HG02943 (cell line): ENCODE measurements around the gene PHETA1.
"Not testable (repeated sequence)": the region's sequence is repeated elsewhere in the genome, so short reads cannot be mapped to it uniquely, and the experiment has no call there.

Experiments used
- ATAC-seq: cut with Tn5 transposase; IDR thresholded peaks from one replicate; pipeline ENCODE4 v1.9.1; 2021; ENCODE audit warnings: mild to moderate bottlenecking, low read depth, moderate library complexity; ENCODE audit not compliant: unreplicated experiment

PHETA1 gene

DNA sequence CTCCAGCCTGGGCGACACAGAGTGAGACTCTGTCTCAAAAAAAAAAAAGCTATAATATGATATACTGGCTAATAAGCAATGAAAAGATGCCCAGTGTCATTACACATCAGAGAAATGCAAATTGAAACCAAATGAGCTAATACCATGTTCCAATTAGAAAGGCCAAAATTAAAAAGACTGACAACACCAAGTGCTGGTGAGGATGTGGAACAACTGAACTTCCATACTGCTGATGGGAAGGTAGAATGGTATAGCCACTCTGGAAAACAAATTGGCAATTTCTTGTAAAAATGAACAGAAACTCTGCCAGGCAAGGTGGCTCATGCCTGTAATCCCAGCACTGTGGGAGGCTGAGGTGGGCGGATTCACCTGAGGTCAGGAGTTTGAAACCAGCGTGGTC is 8.5 kb upstream of the PHETA1 start:
- ATAC-seq = no peak

DNA sequence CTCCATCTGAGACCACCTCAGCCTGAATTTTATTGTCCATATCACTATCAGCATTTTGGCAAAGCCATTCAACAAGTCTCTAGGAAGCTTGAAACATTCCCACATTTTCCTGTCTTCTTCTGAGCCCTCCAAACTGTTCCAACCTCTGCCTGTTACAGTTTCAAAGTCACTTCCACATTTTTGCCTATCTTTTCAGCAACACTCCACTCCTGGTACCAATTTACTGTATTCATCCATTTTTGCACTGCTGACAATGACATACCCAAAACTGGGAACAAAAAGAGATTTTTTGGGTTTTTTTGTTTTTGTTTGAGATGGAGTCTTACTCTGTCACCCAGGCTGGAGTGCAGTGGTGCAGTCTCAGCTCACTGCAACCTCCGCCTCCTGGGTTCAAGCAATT is 4.3 kb upstream of the PHETA1 start:
- ATAC-seq = not testable (repeated sequence)

DNA sequence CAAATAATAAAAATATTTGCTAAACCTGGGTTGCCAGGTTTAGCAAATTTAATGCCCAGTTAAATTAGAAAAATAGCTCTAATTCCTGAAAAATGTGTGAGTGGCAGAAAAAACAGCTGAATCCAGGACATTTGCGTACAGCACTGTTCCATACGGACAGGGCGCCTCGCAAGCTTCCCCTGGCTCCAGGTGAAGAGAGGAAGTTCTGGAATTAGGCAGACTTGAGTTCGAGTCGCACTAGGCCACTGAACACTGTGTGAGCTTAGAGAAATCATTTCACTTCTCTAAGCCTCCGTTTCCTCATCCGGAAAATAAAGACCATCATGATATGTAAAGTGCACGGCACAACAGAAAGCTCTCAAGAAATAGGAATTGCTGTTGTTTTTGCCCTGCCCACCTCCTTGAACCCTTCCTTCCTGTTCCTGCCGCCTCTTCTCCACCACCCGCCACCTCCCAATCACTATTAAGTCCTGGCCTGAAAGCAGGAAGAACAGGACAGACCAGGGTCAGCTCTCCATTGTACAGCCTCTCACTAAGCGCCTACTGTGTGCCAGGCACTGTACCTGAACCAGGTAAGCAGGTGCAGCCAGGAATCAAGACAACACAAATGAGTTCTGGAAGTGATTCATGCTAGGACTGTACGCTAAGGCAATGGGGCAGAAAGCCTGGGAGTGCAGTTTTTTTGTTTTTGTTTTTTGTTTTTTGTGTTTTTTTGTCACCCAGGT is 763 bp upstream of the PHETA1 start:
- ATAC-seq = no peak

DNA sequence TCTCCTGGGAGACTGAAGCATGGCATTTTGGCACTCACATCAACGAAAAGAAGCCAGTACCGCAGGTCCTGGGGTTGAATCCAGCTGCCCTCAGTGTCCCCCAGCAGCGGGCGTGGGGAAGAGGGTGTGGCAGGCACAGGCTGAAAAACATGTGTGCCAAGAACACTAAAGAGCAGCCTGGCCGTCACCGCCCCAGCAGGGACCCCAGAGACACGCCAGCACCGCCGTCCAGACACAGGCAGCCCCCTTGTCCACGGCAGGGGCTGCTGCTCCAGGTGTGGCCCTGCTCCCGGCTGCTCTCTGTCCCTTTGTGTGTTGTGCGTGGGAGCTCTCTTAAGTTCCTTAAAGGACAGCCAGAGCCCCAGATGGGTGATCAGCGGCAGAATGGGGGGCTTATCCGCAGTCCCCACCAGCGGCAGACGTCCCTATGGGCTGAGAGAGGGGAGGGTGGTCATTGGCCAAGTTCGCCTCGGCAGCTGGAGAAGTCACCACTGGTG is 556 bp downstream of the PHETA1 start:
- ATAC-seq = peak; percentile 10

DNA sequence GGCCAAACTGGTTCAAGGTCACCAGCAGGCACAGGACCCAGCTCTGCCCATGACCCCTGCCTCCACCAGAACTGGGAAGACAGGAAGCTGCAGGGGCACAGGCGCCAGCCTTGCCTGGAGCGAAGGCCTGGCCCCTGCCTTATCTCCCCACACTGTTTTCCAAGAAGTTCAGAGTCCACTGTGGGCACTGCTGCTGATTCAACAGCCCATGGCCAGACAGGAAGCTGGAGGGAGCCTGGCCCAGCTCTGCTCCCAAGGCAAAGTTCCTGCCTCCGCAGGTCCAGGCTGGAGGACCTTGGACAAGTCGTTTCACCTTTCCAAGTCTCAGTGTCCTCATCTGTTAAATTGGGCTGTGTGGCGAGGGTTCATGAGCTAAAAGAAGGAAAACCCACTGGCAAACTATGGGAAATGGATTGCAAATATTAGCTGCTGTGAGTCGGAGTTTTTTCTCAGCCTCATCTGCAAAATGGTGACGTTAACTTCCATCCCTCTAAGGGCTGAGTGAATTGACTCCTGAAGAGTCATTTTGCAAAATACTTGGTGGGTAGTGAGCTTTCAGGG is 1.2 kb downstream of the PHETA1 start:
- no peak for ATAC-seq

DNA sequence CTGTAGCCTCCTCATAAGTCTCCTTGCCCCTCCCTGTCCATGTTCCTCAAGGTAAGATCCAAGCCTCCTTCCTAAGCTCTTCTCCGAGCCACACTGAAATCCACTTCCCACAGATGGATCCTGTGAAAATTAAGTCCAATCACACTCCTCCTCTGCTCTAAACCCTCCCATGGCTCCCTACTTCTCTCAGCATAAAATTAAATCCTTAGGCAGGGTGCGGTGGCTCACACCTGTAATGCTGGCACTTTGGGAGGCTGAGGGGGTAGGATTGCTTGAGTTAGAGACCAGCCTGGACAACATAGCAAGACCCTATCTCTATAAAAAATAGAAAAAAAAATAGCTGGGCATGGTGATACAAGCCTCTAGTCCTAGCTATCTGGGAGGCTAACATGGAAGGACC is 2.3 kb downstream of the PHETA1 start:
- ATAC-seq = no peak

DNA sequence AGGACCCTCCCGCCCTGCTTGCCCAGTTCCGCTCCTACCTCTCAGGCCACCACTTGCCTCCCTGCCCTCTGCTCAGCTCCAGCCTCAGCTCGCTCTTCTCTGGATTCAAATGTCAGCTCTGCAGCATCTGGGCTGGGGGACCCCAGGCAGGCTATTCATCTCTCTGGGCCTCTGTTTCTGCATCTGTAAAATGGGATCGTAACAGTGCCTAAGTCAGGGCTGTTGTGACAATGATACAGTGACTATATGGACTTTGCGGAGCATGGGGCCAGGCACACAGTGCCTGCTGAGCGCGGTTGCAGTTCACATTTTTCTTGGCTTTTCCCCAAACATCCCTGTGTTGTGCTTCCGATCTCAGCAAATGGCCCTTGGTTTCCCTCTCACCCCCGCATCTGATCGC is 2.8 kb downstream of the PHETA1 start:
- ATAC-seq = no peak

DNA sequence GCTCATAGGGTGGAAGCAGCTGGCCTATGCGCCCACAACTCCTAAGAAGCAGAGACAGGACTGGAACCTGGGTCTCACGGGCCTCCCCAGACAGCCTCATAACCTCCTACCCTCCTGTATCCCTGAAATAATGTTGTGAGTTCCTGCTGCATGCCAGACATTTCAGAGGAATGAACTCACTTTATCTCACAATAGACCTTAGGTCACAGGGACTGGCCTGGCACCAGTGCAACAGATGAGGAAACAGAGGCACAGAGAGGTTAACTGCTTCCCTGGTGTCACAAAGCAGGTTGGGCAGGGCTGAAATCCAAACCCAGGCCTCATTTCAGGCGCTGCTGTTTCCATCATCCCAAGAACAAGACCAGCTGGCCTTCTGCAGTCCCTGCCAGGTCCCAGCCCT is 5.3 kb downstream of the PHETA1 start:
- no peak for ATAC-seq

DNA sequence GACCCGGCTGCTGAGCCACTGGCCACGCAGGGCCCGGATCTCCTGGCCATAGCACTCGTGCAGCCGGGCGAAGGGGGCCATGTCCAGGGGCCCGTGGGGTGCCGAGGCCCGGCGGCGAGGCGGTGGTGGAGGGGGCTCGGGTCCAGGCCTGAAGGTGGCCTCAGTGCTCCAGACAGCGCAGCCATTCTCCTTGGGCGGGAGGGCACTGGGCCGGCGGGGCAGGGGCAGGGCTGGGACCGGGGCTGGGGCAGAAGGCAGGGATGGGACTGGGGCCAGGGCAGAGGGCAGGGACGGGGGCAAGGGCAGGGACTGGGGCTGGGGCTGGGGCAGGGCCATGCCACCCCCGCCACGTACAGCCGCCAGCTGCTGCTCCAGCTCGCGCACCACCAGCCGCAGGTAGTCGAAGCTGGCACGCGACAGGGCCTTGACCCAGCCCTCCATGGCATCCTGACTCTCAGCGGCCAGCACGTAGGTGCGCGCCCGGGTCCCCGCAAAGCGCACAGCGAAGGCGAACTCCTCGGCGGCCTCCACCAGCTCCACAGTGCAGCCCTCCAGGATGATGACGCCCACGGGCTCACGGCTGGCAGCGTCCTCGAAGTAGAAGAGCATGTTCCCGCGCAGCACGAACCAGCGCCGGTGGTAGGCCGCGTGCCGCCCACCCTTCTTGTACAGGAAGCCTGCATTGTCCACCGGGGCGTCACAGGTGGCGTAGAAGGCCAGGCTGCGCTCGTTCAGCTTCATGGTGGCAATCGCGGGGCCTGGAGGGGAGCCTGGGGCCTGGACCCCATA is 6.0 kb downstream of the PHETA1 start:
- no peak for ATAC-seq

DNA sequence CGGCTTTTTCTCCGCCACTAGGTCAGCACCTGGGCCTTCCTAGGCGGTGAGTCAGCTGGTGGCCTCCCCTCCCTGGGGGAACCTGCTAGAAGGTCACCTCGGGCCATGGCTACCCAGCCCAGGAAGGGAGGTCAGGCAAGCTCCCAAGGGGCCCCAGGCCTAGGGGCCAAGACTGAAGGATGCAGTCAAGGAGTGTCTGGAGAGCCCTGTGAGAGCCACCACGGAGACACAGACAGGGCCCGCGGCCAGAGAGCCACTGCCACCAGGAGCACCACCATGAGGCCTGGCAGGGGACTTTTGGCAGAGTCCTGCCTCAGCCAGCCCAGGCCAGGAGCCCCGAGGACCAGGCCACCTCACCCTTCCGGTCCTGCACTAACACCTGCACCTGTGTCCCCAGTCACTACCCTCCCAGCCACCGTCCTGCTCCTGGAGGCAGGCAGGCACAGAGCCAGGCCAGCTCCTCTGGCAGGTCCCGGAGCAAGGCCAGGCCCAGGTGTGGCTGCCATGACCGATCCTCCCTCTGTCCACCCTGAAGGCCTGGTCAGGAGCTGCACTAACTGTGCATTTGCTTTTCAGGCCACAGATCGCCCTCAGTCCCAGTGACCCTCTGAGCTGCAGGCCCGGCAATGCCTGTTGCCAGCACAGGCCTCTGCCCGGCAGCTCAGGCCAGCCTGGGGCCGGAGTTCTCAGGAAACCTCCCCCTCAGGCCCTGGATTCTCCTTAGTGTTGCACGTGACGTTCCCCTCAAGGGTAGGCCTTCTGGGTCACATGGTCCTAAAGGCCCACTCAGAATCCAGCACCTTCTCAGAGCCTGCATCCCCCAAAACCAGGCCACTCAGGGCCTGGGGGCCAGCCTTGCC is 6.9 kb downstream of the PHETA1 start:
- ATAC-seq = no peak

DNA sequence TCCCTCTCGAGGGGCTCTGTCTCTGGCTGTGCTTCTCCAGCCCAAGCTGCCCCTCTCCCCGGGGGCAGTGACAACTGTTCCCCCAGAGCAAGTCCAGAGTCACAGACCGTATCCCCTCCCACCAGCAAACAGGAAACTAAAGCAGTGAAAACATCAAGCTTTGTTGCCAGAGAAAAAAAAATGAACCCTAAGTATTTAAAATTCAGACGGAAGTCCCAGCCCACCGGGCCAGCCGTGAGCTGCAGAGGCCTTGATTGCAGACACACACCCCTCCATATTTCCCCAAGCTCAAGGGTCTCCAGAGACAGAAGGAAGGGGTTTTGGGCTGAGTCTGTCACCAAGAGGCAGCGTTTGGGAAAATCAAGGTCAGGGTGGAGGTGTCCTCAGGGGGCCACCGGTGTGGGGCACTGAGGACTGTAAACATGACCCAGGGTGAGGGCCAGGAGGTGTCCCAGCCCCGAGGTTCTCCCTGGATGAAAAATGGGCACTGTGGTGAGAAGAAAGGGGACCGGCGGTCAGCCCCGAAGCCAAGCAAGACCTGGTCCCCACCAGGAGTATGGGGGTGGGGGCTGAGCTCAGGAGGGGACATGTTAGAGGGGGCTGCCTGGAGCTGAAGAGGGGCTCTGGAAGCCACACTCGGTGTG is 7.7 kb downstream of the PHETA1 start:
- no peak for ATAC-seq

DNA sequence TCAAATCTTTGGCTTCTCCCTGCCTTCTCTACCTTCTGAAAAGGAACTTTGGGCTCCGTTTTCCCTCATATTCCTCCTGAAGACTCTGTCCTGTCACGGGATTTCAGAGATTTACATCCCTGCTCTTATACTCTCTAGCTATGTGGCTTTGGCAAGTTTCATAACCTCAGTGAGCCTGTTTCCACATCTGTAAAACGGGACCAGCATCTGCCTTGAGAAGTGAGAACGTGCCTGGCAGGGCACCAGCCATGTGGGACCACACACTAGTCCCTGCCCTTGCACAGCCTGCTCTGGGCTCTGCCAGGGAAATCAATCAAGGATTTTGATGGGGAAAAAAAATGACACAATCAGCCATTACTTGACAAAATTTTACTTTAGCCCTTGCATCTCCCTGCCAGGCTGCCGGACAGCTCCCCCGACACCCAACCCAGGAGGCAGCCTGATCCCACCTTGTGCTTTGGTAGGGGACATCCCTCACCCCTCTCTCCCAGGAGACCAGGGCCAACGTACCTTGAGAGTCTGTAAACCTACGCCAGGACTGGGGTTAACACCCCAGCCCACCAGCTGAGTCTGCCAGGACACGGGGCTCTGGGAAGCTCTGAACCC is 8.5 kb downstream of the PHETA1 start:
- no peak for ATAC-seq

DNA sequence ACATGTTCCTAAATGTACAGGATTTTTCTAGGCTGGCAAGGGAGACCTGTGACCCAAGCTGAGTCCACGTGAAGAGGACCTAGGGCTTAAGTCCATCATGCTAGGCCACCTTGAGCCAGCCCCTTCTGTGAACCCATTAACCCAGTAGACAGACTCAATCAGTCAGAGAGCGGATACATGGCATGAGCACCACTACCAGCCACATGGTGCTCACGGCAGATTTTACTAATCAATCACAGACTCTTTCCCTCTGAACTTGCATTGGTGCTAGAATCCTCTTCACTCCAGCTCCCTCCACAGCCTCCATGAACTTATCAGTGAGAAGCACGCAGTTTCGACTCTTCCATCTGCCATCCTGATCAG is 9.0 kb downstream of the PHETA1 start:
- no peak for ATAC-seq

DNA sequence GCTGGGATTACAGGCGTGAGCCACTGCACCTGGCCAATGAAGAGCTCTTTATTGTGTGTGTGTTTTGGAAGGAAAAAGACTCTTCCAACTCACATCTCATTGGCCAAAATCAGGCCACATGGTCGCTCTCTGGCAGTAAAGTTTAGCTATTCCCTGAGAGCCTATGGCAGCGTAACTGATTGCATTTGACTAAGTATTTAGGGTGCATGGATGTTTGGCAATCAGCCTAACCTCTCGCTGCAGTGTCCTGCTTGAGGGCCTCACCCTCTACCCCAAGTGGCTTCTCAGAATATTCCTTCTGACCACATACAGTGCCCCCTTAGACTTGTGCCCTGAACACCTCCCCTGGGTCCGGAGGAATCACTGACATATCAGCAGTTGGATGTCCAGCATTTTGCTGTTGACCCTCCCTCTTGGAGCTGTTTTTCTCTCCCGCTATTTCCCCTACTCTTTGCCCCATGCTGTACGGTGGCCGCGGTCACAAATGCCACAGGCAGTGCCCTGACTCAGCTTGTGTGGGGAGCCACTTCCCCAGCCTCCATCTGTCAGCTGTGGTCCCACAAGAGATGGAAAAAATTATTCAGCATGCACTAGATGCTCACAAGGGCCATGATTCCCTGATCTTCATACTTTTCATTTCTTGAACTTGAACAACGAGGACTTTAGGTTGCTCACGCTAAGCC is 9.5 kb downstream of the PHETA1 start:
- ATAC-seq = no peak

DNA sequence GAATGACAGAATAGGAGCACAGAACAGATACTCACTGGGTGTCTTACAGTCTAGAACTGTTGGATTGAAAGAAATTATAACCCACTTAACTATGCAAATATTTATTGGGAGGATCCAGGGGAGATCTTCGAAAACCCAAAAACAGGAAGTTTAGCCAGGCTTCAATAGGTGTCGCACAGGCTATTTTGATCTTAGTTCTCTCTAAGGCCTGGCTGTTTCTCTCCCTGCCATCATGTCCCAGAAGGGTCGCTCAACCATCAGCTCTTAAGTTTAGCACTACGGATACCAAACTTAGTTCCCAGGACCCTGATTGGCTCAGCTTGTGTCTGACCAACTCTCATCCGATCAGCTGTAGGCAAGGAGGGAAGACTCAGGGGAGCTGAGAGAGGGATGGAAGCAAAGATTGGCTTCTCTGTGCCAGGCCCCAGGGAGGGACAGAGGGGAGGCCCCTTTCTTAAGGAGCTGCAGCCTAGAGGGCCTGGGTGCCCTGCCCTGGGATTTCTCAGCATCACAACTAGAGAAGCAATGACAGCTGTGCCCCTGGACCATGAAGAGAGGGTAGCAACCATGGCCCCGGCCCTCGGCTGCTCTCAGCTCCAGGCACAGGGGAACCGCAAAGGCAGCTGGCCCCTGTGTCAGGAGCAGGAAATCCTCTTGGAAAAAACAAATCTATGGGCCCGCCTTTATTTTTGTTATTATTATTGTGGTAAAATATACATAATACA is 13.5 kb downstream of the PHETA1 start:
- ATAC-seq = no peak

DNA sequence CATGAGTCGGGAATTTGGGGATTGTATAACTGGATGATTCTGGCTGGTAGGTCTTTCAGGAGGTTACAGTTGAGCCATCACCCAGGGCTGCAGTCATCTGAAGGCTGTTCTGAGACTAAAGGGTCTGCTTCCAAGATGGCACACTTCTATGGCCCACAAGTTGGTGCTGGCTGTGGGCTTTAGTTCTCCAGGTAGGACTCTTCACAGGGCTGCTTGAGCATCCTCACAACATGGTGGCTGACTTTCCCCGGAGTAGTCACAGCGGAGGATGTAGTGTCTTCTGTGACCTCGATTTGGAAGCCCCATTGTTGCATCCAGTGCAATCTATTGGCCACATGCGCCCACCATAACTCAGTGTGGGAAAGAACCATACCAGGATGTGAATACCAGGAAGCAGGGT is 14.4 kb downstream of the PHETA1 start:
- ATAC-seq = no peak

DNA sequence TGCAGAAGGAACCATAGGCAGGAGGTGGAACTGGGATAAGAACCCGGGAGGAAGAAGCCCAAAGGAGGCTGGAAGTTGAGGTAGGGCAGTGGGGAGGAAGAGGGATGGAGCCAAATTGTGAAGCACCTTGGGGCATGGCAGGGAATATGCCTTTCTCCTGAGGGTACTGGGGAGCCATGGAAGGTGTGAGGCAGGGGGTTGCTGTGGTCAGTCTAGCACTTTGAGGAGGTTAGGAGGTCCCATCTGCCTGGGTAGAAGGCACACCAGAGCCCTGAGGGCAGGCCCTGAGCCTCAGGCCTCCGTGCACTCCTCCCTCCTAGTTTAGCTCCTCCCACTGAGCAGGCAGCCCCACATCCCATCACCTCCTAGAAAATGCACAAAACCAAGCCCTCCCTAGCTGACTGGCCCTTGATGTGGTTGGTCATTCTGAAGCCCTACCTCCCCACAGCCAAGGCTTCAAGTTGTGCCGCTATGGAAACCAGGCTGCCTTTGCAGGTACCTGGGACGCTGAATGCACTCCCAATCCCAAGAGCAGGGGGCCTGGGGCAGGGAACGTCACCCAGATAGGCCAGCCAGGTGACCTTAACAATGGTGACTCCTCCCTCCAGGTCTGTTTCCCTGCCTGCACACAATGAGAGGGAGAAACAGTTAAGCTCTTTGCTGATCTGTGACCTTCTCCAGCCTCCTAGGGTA is 15.1 kb downstream of the PHETA1 start:
- no peak for ATAC-seq

DNA sequence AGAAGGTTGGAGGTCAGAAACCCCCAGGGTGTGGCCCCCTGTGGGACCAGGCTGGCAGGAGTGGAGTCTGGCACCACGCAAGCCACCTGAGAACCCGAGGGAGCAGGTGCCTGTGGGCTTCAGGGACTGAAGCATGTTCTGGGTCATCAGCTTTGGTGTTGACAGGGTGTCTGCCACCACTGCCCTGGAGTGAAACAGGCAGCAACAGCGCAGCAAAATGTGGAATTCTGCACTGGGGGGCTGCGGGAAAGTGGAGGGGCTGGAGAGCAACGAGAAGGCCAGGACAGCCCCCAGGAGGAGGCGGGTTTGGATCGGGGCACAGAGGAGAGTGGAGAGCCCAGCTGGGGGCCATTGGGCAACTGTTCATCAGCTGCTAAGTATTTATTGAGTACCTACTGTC is 15.9 kb downstream of the PHETA1 start:
- ATAC-seq = no peak
